ENCODE results near the gene DEPDC1B. TPM values are rescaled to one million over a fixed set of nuclear protein-coding genes. Genes with fewer than 3 reads are reported as not detected.

DEPDC1B gene
- total RNA-seq, 1 experiment from 2014 or later, result 34.9 TPM

GRCh38 chr5:60636001-60636400 lies 64.0 kb downstream of the DEPDC1B start:
- Histone ChIP-seq H3K27me3 (replicated peaks; ENCODE audit: insufficient read depth, low read depth, low read length, poor library complexity) (no peaks in the 10 kb centered on the region), H3K4me1 (ENCODE audit: insufficient read depth, low read length, poor library complexity, severe bottlenecking) (no peaks in the 10 kb centered on the region), H3K9me3 (ENCODE audit: low read depth, low read length, poor library complexity, severe bottlenecking) (no peaks in the 10 kb centered on the region), H3K36me3 (ENCODE audit: insufficient read depth, low read length, poor library complexity, severe bottlenecking) (peaks cover 22% of the 10 kb centered on the region), H3K4me3 (ENCODE audit: low read depth, low read length, poor library complexity, severe bottlenecking) (no peak overlapping the region), H3K27ac (ENCODE audit: low read depth, low read length, poor library complexity, severe bottlenecking) (no peak overlapping the region)
- TF ChIP-seq, protein P1, sequence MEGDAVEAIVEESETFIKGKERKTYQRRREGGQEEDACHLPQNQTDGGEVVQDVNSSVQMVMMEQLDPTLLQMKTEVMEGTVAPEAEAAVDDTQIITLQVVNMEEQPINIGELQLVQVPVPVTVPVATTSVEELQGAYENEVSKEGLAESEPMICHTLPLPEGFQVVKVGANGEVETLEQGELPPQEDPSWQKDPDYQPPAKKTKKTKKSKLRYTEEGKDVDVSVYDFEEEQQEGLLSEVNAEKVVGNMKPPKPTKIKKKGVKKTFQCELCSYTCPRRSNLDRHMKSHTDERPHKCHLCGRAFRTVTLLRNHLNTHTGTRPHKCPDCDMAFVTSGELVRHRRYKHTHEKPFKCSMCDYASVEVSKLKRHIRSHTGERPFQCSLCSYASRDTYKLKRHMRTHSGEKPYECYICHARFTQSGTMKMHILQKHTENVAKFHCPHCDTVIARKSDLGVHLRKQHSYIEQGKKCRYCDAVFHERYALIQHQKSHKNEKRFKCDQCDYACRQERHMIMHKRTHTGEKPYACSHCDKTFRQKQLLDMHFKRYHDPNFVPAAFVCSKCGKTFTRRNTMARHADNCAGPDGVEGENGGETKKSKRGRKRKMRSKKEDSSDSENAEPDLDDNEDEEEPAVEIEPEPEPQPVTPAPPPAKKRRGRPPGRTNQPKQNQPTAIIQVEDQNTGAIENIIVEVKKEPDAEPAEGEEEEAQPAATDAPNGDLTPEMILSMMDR (conservative IDR thresholded peaks at IDR 0.05; ENCODE audit: low read depth, low read length), result no peak
- TF ChIP-seq EZH2 (IDR thresholded peaks at IDR 0.05; ENCODE audit: borderline replicate concordance, low read depth, low read length, poor library complexity, severe bottlenecking), result no peak
- BruUV-seq (replicated peaks), result no TSS peak
- intact Hi-C loops (cut with micrococcal nuclease; ENCODE audit: unreplicated experiment), result no loop called here
- POLR2A ChIA-PET (ENCODE audit: low non-redundant PET), result no interaction called here
- CTCF ChIA-PET, result interaction anchor here (1.1 kb wide), 1 partner anchor 33 kb away, joined by 3 read pairs; no protein-coding TSS in a partner anchor
- no peak for DNase-seq (ENCODE audit: low spot score)

GRCh38 chr5:60634051-60634450 lies 65.9 kb downstream of the DEPDC1B start:
- ChIA-PET POLR2A (ENCODE audit: low non-redundant PET) (no interaction called here), CTCF (no interaction called here)
- Histone ChIP-seq H3K9me3 (ENCODE audit: low read depth, low read length, poor library complexity, severe bottlenecking) (no peaks in the 10 kb centered on the region), H3K27ac (ENCODE audit: low read depth, low read length, poor library complexity, severe bottlenecking) (no peak overlapping the region), H3K27me3 (replicated peaks; ENCODE audit: insufficient read depth, low read depth, low read length, poor library complexity) (no peaks in the 10 kb centered on the region), H3K36me3 (ENCODE audit: insufficient read depth, low read length, poor library complexity, severe bottlenecking) (peaks cover 21% of the 10 kb centered on the region), H3K4me3 (ENCODE audit: low read depth, low read length, poor library complexity, severe bottlenecking) (no peak overlapping the region), H3K4me1 (ENCODE audit: insufficient read depth, low read length, poor library complexity, severe bottlenecking) (no peaks in the 10 kb centered on the region)
- DNase-seq (ENCODE audit: low spot score), result no peak
- no peak for TF ChIP-seq EZH2 (IDR thresholded peaks at IDR 0.05; ENCODE audit: borderline replicate concordance, low read depth, low read length, poor library complexity, severe bottlenecking)
- TF ChIP-seq, protein P1 (conservative IDR thresholded peaks at IDR 0.05; ENCODE audit: low read depth, low read length), result no peak
- no TSS peak for BruUV-seq (replicated peaks)
- intact Hi-C loops (cut with micrococcal nuclease; ENCODE audit: unreplicated experiment), result no loop called here

- no peak overlapping the region for H3K27ac ChIP-seq (ENCODE audit: low read depth, low read length, poor library complexity, severe bottlenecking)
- H3K4me1 ChIP-seq (ENCODE audit: insufficient read depth, low read length, poor library complexity, severe bottlenecking), result no peaks in the 10 kb centered on the region
- H3K4me3 ChIP-seq (ENCODE audit: low read depth, low read length, poor library complexity, severe bottlenecking), result no peak overlapping the region
- intact Hi-C loops (cut with micrococcal nuclease; ENCODE audit: unreplicated experiment), result no loop called here
- DNase-seq (ENCODE audit: low spot score), result no peak
- no TSS peak for BruUV-seq (replicated peaks)
- POLR2A ChIA-PET (ENCODE audit: low non-redundant PET), result no interaction called here
- TF ChIP-seq, protein P1 (conservative IDR thresholded peaks at IDR 0.05; ENCODE audit: low read depth, low read length), result no peak
- no peak for TF ChIP-seq EZH2 (IDR thresholded peaks at IDR 0.05; ENCODE audit: borderline replicate concordance, low read depth, low read length, poor library complexity, severe bottlenecking)
- H3K9me3 ChIP-seq (ENCODE audit: low read depth, low read length, poor library complexity, severe bottlenecking), result no peaks in the 10 kb centered on the region
- peaks cover 17% of the 10 kb centered on the region for H3K36me3 ChIP-seq (ENCODE audit: insufficient read depth, low read length, poor library complexity, severe bottlenecking)
- H3K27me3 ChIP-seq (replicated peaks; ENCODE audit: insufficient read depth, low read depth, low read length, poor library complexity), result no peaks in the 10 kb centered on the region
- CTCF ChIA-PET, result no interaction called here
These were observed 66.6 kb downstream of the DEPDC1B start for GRCh38 chr5:60633341-60633740.
